HCT116 (cell line): ENCODE measurements around the gene TGM1. TPM values are rescaled to one million over a fixed set of nuclear protein-coding genes. Genes with fewer than 3 reads are reported as not detected.

ENCODE experiments used
- ATAC-seq: fragments of 200-7000 bp; cut with Tn5 transposase; 2 replicates; pipeline ENCODE4 v1.9.1; 2020; ENCODE audit warnings: mild to moderate bottlenecking, moderate library complexity
- BruUV-seq: library from RNA; stranded (reverse); fragments of 400-500 nt; replicated peaks from 2 replicates; lab custom pipeline; 2021; lab: Mats Ljungman, UMichigan
- CTCF ChIA-PET: fragments of 300-600 bp; sonication (Branson Sonifier 250); formaldehyde crosslinking; loops from one replicate; lab custom pipeline; 2021; ENCODE audit warnings: antibody characterized with exemption; lab: Charles Lee
- POLR2A ChIA-PET: fragments of 300-600, 350-600 bp; sonication (Branson Sonifier 250); formaldehyde crosslinking; loops from one replicate; lab custom pipeline; 2021; ENCODE audit warnings: antibody characterized with exemption; lab: Charles Lee
- RAD21 ChIA-PET, 2 experiments: fragments of 300-600 bp; sonication (Branson Sonifier 250); formaldehyde crosslinking; loops; one replicate each; lab custom pipeline; 2023; ENCODE audit warnings: low total read pairs in 2 of 2; ENCODE audit not compliant: uncharacterized antibody in 2 of 2, unreplicated experiment in 2 of 2, low non-redundant PET in 1 of 2; lab: Charles Lee
- DNase-seq: peaks from one replicate; pipeline ENCODE4 v3.0.0-alpha.2; 2010; ENCODE audit warnings: low read depth, low spot score
- H2AFZ ChIP-seq: fragments of 200-600 bp; shearing (Covaris generic), sonication (generic); 2 replicates; pipeline ENCODE4 v1.6.1; 2017; ENCODE audit warnings: low read depth, mixed run types, mixed read lengths, antibody characterized with exemption, low read length; ENCODE audit not compliant: poor library complexity, severe bottlenecking
- H3K27ac ChIP-seq: 2 replicates; pipeline ENCODE4 v1.5.1; 2012; ENCODE audit warnings: low read depth, low read length
- H3K27me3 ChIP-seq: fragments of 200-600 bp; sonication (generic); 2 replicates; pipeline ENCODE4 v1.6.1; 2016; ENCODE audit warnings: mixed run types, low read length, mixed read lengths; ENCODE audit not compliant: insufficient read depth
- H3K36me3 ChIP-seq, 2 experiments: fragments of 200-500 bp in 1 of 2; fragments of 200-600 bp in 1 of 2; sonication (Bioruptor generic) in 1 of 2; sonication (generic) in 1 of 2; 2 replicates each; pipeline versions ENCODE4 v1.5.1 to v1.6.1; 2014 to 2016; ENCODE audit warnings: low read length in 2 of 2, inconsistent platforms in 1 of 2, mixed read lengths in 1 of 2, mixed run types in 1 of 2; ENCODE audit not compliant: insufficient read depth in 2 of 2, control insufficient read depth in 1 of 2
- H3K4me1 ChIP-seq, 2 experiments: fragments of 200-600 bp in 1 of 2; sonication (generic) in 1 of 2; 2 replicates each; pipeline versions ENCODE4 v1.5.1 to v1.6.1; 2012 to 2017; ENCODE audit warnings: low read length in 2 of 2, inconsistent platforms in 1 of 2, mild to moderate bottlenecking in 1 of 2, mixed read lengths in 1 of 2, mixed run types in 1 of 2, moderate library complexity in 1 of 2; ENCODE audit not compliant: insufficient read depth in 2 of 2, control insufficient read depth in 1 of 2
- H3K4me2 ChIP-seq: fragments of 200-600 bp; sonication (generic); 2 replicates; pipeline ENCODE4 v1.6.1; 2017; ENCODE audit warnings: mixed run types, low read length, mixed read lengths
- H3K4me3 ChIP-seq, 2 experiments: fragments of 200-600 bp in 1 of 2; sonication (generic) in 1 of 2; replicated peaks in 1 of 2; 2 replicates each; pipeline ENCODE4 v1.5.1; 2011 to 2016; ENCODE audit warnings: low read length in 2 of 2, control low read depth in 1 of 2, low read depth in 1 of 2, mild to moderate bottlenecking in 1 of 2, mixed read lengths in 1 of 2, mixed run types in 1 of 2
- H3K79me2 ChIP-seq: fragments of 200-600 bp; sonication (generic); 2 replicates; pipeline ENCODE4 v1.6.1; 2017; ENCODE audit warnings: mild to moderate bottlenecking, mixed run types, low read length, moderate library complexity, mixed read lengths; ENCODE audit not compliant: insufficient read depth
- H3K9ac ChIP-seq: fragments of 200-600 bp; sonication (generic); 2 replicates; pipeline ENCODE4 v1.6.1; 2016; ENCODE audit warnings: low read length, mixed read lengths
- H3K9me2 ChIP-seq: fragments of 200-600 bp; sonication (generic), shearing (Covaris generic); 2 replicates; pipeline ENCODE4 v1.6.1; 2017; ENCODE audit warnings: mixed run types, mild to moderate bottlenecking, moderate library complexity; ENCODE audit not compliant: insufficient read depth
- H3K9me3 ChIP-seq, 2 experiments: fragments of 200-500 bp in 1 of 2; fragments of 200-600 bp in 1 of 2; sonication (Bioruptor generic) in 1 of 2; sonication (generic) in 1 of 2; 2 replicates each; pipeline ENCODE4 v1.6.1; 2014 to 2017; ENCODE audit warnings: low read length in 2 of 2, mixed read lengths in 2 of 2, inconsistent platforms in 1 of 2, low read depth in 1 of 2, mild to moderate bottlenecking in 1 of 2, mixed run types in 1 of 2, moderate library complexity in 1 of 2; ENCODE audit not compliant: control insufficient read depth in 1 of 2, insufficient read depth in 1 of 2
- H4K20me1 ChIP-seq: fragments of 200-600 bp; sonication (generic), shearing (Covaris generic); 2 replicates; pipeline ENCODE4 v1.6.1; 2017; ENCODE audit warnings: mixed run types, mild to moderate bottlenecking, moderate library complexity; ENCODE audit not compliant: insufficient read depth
- ATF3 ChIP-seq: IDR thresholded peaks from 2 replicates; pipeline ENCODE4 v1.6.1; 2012
- CEBPB ChIP-seq: IDR thresholded peaks from 2 replicates; pipeline ENCODE4 v1.6.1; 2012; ENCODE audit warnings: low read depth
- ELF1 ChIP-seq: IDR thresholded peaks from 2 replicates; pipeline ENCODE4 v1.6.1; 2012; ENCODE audit warnings: low read depth, borderline replicate concordance
- EZH2 ChIP-seq: fragments of 200-600 bp; sonication (generic); IDR thresholded peaks from 2 replicates; pipeline ENCODE4 v1.6.1; 2017; ENCODE audit warnings: antibody characterized with exemption, mixed run types
- FOSL1 ChIP-seq: IDR thresholded peaks from 2 replicates; pipeline ENCODE4 v1.6.1; 2012; ENCODE audit warnings: low read depth
- MAX ChIP-seq: IDR thresholded peaks from 2 replicates; pipeline ENCODE4 v1.6.1; 2012
- POLR2AphosphoS5 ChIP-seq: IDR thresholded peaks from 2 replicates; pipeline ENCODE4 v1.6.1; 2011; ENCODE audit warnings: mild to moderate bottlenecking, low read depth, low read length, moderate library complexity
- RAD21 ChIP-seq: IDR thresholded peaks from 2 replicates; pipeline ENCODE4 v1.6.1; 2012; ENCODE audit warnings: low read depth, mild to moderate bottlenecking
- REST ChIP-seq: IDR thresholded peaks from 2 replicates; pipeline ENCODE4 v1.6.1; 2012; ENCODE audit warnings: low read depth
- SIN3A ChIP-seq: IDR thresholded peaks from 2 replicates; pipeline ENCODE4 v1.6.1; 2012; ENCODE audit warnings: low read depth
- SP1 ChIP-seq: IDR thresholded peaks from 2 replicates; pipeline ENCODE4 v1.6.1; 2012; ENCODE audit warnings: low read depth
- TCF7L2 ChIP-seq: IDR thresholded peaks from 2 replicates; pipeline ENCODE4 v1.7.0; 2011; ENCODE audit warnings: borderline replicate concordance, inconsistent platforms; ENCODE audit not compliant: insufficient read depth, insufficient read length; ENCODE audit errors: extremely low read depth
- YY1 ChIP-seq: IDR thresholded peaks from 2 replicates; pipeline ENCODE4 v1.6.1; 2011; ENCODE audit warnings: low read length, low read depth, moderate library complexity, mild to moderate bottlenecking; ENCODE audit not compliant: insufficient replicate concordance; ENCODE audit errors: extremely low read depth
- ZFX ChIP-seq: fragments of 450-650 bp; IDR thresholded peaks from 2 replicates; pipeline ENCODE4 v1.6.1; 2017
- ZNF274 ChIP-seq: fragments of 200-500 bp; sonication (Bioruptor generic); IDR thresholded peaks from 2 replicates; pipeline ENCODE4 v1.6.1; 2014; ENCODE audit warnings: mild to moderate bottlenecking, low read depth, low read length, inconsistent platforms
- intact Hi-C: fragments of 100-400 bp; cut with micrococcal nuclease; formaldehyde crosslinking; loops from 2 replicates; pipeline ENCODE4 v1.10.0; 2022
- total RNA-seq: library from RNA; stranded (reverse); gene quantifications from one replicate; pipeline ENCODE4 v1.2.1, GENCODE V29; 2021; ENCODE audit not compliant: unreplicated experiment

The TGM1 gene
- total RNA-seq, 1 experiment from 2014 or later, result 5.6 TPM

- H4K20me1 ChIP-seq, result no peaks in the 10 kb centered on the region
- ChIA-PET CTCF (no interaction called here), RAD21 (no interaction called here), POLR2A (no interaction called here)
- no peak overlapping the region for H3K9ac ChIP-seq
- DNase-seq (no peak), ATAC-seq (no peak)
- no peak overlapping the region for H3K4me2 ChIP-seq
- no peak overlapping the region for H3K27ac ChIP-seq
- H3K9me3 ChIP-seq, result no peaks in the 10 kb centered on the region
- intact Hi-C loops, result no loop called here
- no peak overlapping the region for H2AFZ ChIP-seq
- no peak overlapping the region for H3K4me3 ChIP-seq
- peaks cover 28% of the 10 kb centered on the region for H3K79me2 ChIP-seq
- peaks cover 14 to 26% of the 10 kb centered on the region in 2 experiments for H3K4me1 ChIP-seq
- H3K9me2 ChIP-seq, result no peaks in the 10 kb centered on the region
- H3K27me3 ChIP-seq, result no peaks in the 10 kb centered on the region
- H3K36me3 ChIP-seq, result peaks cover 44% of the 10 kb centered on the region in 2 experiments; a peak in 3 of 4 replicates
- BruUV-seq, result no TSS peak
- TF ChIP-seq ATF3 (no peak), FOSL1 (no peak), REST (no peak), EZH2 (no peak), CEBPB (no peak), MAX (no peak), ZFX (no peak), ELF1 (no peak), YY1 (no peak), TCF7L2 (no peak), RAD21 (no peak), POLR2AphosphoS5 (no peak), ZNF274 (no peak), SIN3A (no peak), SP1 (no peak)
Observed at GRCh38 chr14:24304019-24304387, 41.0 kb upstream of the TGM1 start.
